Measurements from ENCODE around the gene MBD6. TPM values are rescaled to one million over a fixed set of nuclear protein-coding genes. Genes with fewer than 3 reads are reported as not detected.
A peak's percentile ranks its signal among the peaks of the same experiment; 100 is the strongest.

Gene MBD6
- total RNA-seq, 4 donors from 2014 or later = 5.5 to 20.3 (median 12.9) TPM

- intact Hi-C loops (cut with DNase I; ENCODE audit: low total_unique reads) = loop anchor here (5.0 to 10.0 kb wide), 6 partner anchors 268 to 890 kb away; partner anchors contain the start of genes ATP23, BAZ2A, CTDSP2 and NAB2
- H3K27me3 ChIP-seq = no peaks in the 10 kb centered on the region
- no peak for DNase-seq
- in situ Hi-C loops (cut with MboI; ENCODE audit: low sequenced_read_pairs in 4 of 4) = loop anchor here in 1 of 4 donors (25.0 kb wide), 1 partner anchor 888 kb away; the partner anchor contains the start of genes ATP5F1B and BAZ2A
- no peak for ATAC-seq
- H3K36me3 ChIP-seq = peaks cover 0 to 56% of the 10 kb centered on the region in 2 donors
- no peaks in the 10 kb centered on the region for H3K9me3 ChIP-seq
- H3K4me3 ChIP-seq = no peak overlapping the region
- no peak for TF ChIP-seq POLR2A (IDR thresholded peaks at IDR 0.05)
- TF ChIP-seq, protein P1, sequence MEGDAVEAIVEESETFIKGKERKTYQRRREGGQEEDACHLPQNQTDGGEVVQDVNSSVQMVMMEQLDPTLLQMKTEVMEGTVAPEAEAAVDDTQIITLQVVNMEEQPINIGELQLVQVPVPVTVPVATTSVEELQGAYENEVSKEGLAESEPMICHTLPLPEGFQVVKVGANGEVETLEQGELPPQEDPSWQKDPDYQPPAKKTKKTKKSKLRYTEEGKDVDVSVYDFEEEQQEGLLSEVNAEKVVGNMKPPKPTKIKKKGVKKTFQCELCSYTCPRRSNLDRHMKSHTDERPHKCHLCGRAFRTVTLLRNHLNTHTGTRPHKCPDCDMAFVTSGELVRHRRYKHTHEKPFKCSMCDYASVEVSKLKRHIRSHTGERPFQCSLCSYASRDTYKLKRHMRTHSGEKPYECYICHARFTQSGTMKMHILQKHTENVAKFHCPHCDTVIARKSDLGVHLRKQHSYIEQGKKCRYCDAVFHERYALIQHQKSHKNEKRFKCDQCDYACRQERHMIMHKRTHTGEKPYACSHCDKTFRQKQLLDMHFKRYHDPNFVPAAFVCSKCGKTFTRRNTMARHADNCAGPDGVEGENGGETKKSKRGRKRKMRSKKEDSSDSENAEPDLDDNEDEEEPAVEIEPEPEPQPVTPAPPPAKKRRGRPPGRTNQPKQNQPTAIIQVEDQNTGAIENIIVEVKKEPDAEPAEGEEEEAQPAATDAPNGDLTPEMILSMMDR (IDR thresholded peaks at IDR 0.05 in 4 of 5, conservative IDR thresholded peaks at IDR 0.05 in 1 of 5) = no peak
- H3K4me1 ChIP-seq = peaks cover 32 to 37% of the 10 kb centered on the region in 2 donors
- peak overlapping the region; percentile 93 to 99 (median 96) for H3K27ac ChIP-seq
Observed at GRCh38 chr12:57524814-57525614, 2.4 kb downstream of the MBD6 start.

DNA sequence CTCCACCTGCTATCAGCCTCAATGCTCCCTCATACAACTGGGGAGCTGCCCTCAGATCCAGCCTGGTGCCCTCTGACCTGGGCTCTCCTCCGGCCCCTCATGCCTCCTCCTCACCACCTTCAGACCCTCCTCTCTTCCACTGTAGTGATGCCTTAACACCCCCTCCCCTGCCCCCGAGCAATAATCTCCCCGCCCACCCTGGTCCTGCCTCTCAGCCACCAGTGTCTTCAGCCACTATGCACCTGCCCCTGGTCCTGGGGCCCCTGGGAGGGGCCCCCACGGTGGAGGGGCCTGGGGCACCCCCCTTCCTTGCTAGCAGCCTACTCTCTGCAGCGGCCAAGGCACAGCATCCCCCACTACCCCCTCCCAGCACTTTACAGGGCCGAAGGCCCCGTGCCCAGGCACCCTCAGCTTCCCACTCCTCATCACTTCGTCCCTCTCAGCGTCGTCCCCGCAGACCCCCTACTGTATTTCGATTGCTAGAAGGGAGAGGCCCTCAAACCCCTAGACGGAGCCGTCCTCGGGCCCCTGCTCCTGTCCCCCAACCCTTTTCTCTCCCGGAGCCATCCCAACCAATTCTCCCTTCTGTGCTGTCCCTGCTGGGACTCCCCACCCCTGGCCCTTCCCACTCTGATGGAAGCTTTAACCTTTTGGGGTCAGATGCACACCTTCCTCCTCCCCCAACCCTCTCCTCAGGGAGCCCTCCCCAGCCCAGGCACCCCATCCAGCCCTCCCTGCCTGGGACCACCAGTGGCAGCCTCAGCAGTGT is 3.2 kb downstream of the MBD6 start:
- no peak overlapping the region for H3K4me3 ChIP-seq
- H3K4me1 ChIP-seq = peaks cover 32 to 37% of the 10 kb centered on the region in 2 donors
- peaks cover 0 to 64% of the 10 kb centered on the region in 2 donors for H3K36me3 ChIP-seq
- intact Hi-C loops (cut with DNase I; ENCODE audit: low total_unique reads) (loop anchor here (10.0 kb wide), 2 partner anchors 441 to 891 kb away; partner anchors contain the start of genes BAZ2A and NAB2), in situ Hi-C loops (cut with MboI; ENCODE audit: low sequenced_read_pairs in 4 of 4) (no loop called here)
- no peak for DNase-seq
- ATAC-seq = no peak
- H3K27me3 ChIP-seq = no peaks in the 10 kb centered on the region
- TF ChIP-seq POLR2A (IDR thresholded peaks at IDR 0.05) = no peak
- TF ChIP-seq, protein P1 (IDR thresholded peaks at IDR 0.05 in 4 of 5, conservative IDR thresholded peaks at IDR 0.05 in 1 of 5) = no peak
- no peaks in the 10 kb centered on the region for H3K9me3 ChIP-seq
- peak overlapping the region in 3 of 4 donors; percentile 20 to 99 (median 93) for H3K27ac ChIP-seq

DNA sequence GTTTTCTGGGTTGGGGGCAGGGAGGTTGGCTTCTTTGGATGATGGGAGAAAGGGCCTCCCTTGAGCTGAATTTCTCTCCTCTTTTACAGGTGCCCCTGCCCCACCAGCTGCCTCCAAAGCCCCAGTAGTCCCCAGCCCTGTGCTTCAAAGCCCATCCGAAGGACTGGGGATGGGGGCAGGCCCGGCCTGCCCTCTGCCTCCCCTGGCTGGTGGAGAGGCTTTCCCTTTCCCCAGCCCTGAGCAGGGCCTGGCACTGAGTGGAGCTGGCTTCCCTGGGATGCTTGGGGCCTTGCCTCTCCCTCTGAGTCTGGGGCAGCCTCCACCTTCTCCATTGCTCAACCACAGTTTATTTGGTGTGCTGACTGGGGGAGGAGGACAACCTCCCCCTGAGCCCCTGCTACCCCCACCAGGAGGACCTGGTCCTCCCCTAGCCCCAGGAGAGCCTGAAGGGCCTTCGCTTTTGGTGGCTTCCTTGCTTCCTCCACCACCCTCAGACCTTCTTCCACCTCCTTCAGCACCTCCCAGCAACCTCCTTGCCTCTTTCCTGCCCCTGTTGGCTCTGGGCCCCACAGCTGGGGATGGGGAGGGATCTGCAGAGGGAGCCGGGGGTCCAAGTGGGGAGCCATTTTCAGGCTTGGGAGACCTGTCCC is 4.0 kb downstream of the MBD6 start:
- TF ChIP-seq, protein P1 (IDR thresholded peaks at IDR 0.05 in 4 of 5, conservative IDR thresholded peaks at IDR 0.05 in 1 of 5) = no peak
- TF ChIP-seq POLR2A (IDR thresholded peaks at IDR 0.05) = no peak
- peak overlapping the region in 2 of 4 donors; percentile 20 to 31 for H3K27ac ChIP-seq
- no peaks in the 10 kb centered on the region for H3K9me3 ChIP-seq
- DNase-seq = no peak
- ATAC-seq = no peak
- in situ Hi-C loops (cut with MboI; ENCODE audit: low sequenced_read_pairs in 4 of 4) = no loop called here
- no peaks in the 10 kb centered on the region for H3K27me3 ChIP-seq
- intact Hi-C loops (cut with DNase I; ENCODE audit: low total_unique reads) = loop anchor here (10.0 kb wide), 2 partner anchors 442 to 892 kb away; partner anchors contain the start of genes BAZ2A and NAB2
- peaks cover 25 to 29% of the 10 kb centered on the region in 2 donors for H3K4me1 ChIP-seq
- no peak overlapping the region for H3K4me3 ChIP-seq
- peaks cover 0 to 72% of the 10 kb centered on the region in 2 donors for H3K36me3 ChIP-seq

- in situ Hi-C loops (cut with MboI; ENCODE audit: low sequenced_read_pairs in 4 of 4) = no loop called here
- Histone ChIP-seq H3K4me1 (peaks cover 19 to 23% of the 10 kb centered on the region in 2 donors), H3K27me3 (no peaks in the 10 kb centered on the region), H3K4me3 (no peak overlapping the region), H3K27ac (no peak overlapping the region), H3K36me3 (peaks cover 0 to 77% of the 10 kb centered on the region in 2 donors), H3K9me3 (no peaks in the 10 kb centered on the region)
- ATAC-seq = no peak
- TF ChIP-seq, protein P1 (IDR thresholded peaks at IDR 0.05 in 4 of 5, conservative IDR thresholded peaks at IDR 0.05 in 1 of 5) = no peak
- no peak for TF ChIP-seq POLR2A (IDR thresholded peaks at IDR 0.05)
- no peak for DNase-seq
- intact Hi-C loops (cut with DNase I; ENCODE audit: low total_unique reads) = loop anchor here (10.0 kb wide), 2 partner anchors 442 to 892 kb away; partner anchors contain the start of genes BAZ2A and NAB2
Observed at GRCh38 chr12:57527184-57527583, 4.6 kb downstream of the MBD6 start.
